Endothelial cell of umbilical vein (primary cell): ENCODE data around the gene AGFG2. TPM values are rescaled to one million over a fixed set of nuclear protein-coding genes. Genes with fewer than 3 reads are reported as not detected.
"Not testable (repeated sequence)": the region's sequence is repeated elsewhere in the genome, so short reads cannot be mapped to it uniquely, and the experiment has no call there.

Experiments used
- BruUV-seq: library from RNA; stranded (reverse); fragments of 400-500 nt; replicated peaks from 2 replicates; lab custom pipeline; 2021; lab: Mats Ljungman, UMichigan
- CTCF ChIA-PET: fragments of 300-600, 350-600 bp; sonication (Branson Sonifier 250); formaldehyde crosslinking; loops from one replicate; lab custom pipeline; 2021; ENCODE audit warnings: antibody characterized with exemption, inconsistent platforms; lab: Charles Lee
- POLR2A ChIA-PET: fragments of 300-600, 350-600 bp; sonication (Branson Sonifier 250); formaldehyde crosslinking; loops from one replicate; lab custom pipeline; 2021; ENCODE audit warnings: antibody characterized with exemption, inconsistent platforms; lab: Charles Lee
- DNase-seq: peaks from one replicate; pipeline ENCODE4 v3.0.0-alpha.2; 2011; ENCODE audit warnings: low read depth, low spot score
- FAIRE-seq: peaks from 2 replicates; lab custom pipeline; 2011; peaks lifted over from hg19 to GRCh38; lab: Jason Lieb, UNC
- H2AFZ ChIP-seq: 2 replicates; pipeline ENCODE4 v1.6.0; 2012; ENCODE audit warnings: low read depth, low read length, control low read depth, inconsistent platforms
- H3K27ac ChIP-seq: 2 replicates; pipeline ENCODE4 v1.5.1; 2011; ENCODE audit warnings: low read depth, mild to moderate bottlenecking, control low read depth, low read length, moderate library complexity; ENCODE audit not compliant: insufficient read depth
- H3K27me3 ChIP-seq, 2 experiments: 2 replicates each; pipeline versions ENCODE4 v1.6.0 to v1.6.1; 2011; ENCODE audit warnings: low read length in 2 of 2, mixed read lengths in 1 of 2; ENCODE audit not compliant: control insufficient read depth in 2 of 2, insufficient read depth in 2 of 2
- H3K36me3 ChIP-seq, 2 experiments: 2 replicates in 1 of 2; 3 replicates in 1 of 2; pipeline ENCODE4 v1.5.1; 2011; ENCODE audit warnings: low read length in 2 of 2, mild to moderate bottlenecking in 1 of 2, moderate library complexity in 1 of 2; ENCODE audit not compliant: control insufficient read depth in 2 of 2, insufficient read depth in 2 of 2; ENCODE audit errors: extremely low read depth in 1 of 2
- H3K4me1 ChIP-seq: 3 replicates; pipeline ENCODE4 v1.5.1; 2011; ENCODE audit warnings: mild to moderate bottlenecking, low read length; ENCODE audit not compliant: control insufficient read depth, insufficient read depth; ENCODE audit errors: extremely low read depth
- H3K4me2 ChIP-seq: 2 replicates; pipeline ENCODE4 v1.6.1; 2011; ENCODE audit warnings: low read length, control low read depth, mixed read lengths; ENCODE audit not compliant: insufficient read depth
- H3K4me3 ChIP-seq, 3 experiments: fragments of 200-600 bp in 1 of 3; sonication (generic), shearing (Covaris generic) in 1 of 3; replicated peaks in 1 of 3; 2 replicates each; pipeline ENCODE4 v1.5.1; 2011 to 2016; ENCODE audit warnings: control low read depth in 3 of 3, low read length in 3 of 3, mild to moderate bottlenecking in 2 of 3, inconsistent platforms in 1 of 3, low read depth in 1 of 3, moderate library complexity in 1 of 3; ENCODE audit not compliant: insufficient read depth in 1 of 3
- H3K79me2 ChIP-seq: 2 replicates; pipeline ENCODE4 v1.6.0; 2012; ENCODE audit warnings: low read length, inconsistent platforms; ENCODE audit not compliant: control insufficient read depth, insufficient read depth
- H3K9ac ChIP-seq: replicated peaks from 2 replicates; pipeline ENCODE3; 2011; ENCODE audit warnings: low read length, control low read depth; ENCODE audit not compliant: insufficient read depth; ENCODE audit errors: extremely low read depth
- H3K9me1 ChIP-seq: replicated peaks from 3 replicates; pipeline ENCODE4 v1.6.0; 2011; ENCODE audit warnings: mild to moderate bottlenecking, low read length; ENCODE audit not compliant: control insufficient read depth, insufficient read depth; ENCODE audit errors: extremely low read depth
- H3K9me3 ChIP-seq: replicated peaks from 2 replicates; pipeline ENCODE4 v1.5.1; 2012; ENCODE audit warnings: low read length, inconsistent platforms; ENCODE audit not compliant: control insufficient read depth, insufficient read depth
- H4K20me1 ChIP-seq: replicated peaks from 2 replicates; pipeline ENCODE3; 2011; ENCODE audit warnings: mild to moderate bottlenecking, low read length; ENCODE audit not compliant: control insufficient read depth, insufficient read depth; ENCODE audit errors: extremely low read depth
- EZH2 ChIP-seq: IDR thresholded peaks from 2 replicates; pipeline ENCODE4 v1.6.1; 2012; ENCODE audit warnings: borderline replicate concordance, low read depth, mild to moderate bottlenecking, moderate library complexity, low read length, inconsistent platforms; ENCODE audit not compliant: severe bottlenecking
- FOS ChIP-seq: IDR thresholded peaks from 2 replicates; pipeline ENCODE4 v1.6.1; 2011; ENCODE audit warnings: mild to moderate bottlenecking, low read length, moderate library complexity, borderline replicate concordance; ENCODE audit not compliant: insufficient read depth
- GATA2 ChIP-seq: IDR thresholded peaks from 2 replicates; pipeline ENCODE4 v1.7.0; 2011; ENCODE audit warnings: low read depth, mild to moderate bottlenecking, moderate library complexity, mixed read lengths, low read length; ENCODE audit not compliant: insufficient read length, insufficient read depth
- JUN ChIP-seq: IDR thresholded peaks from 2 replicates; pipeline ENCODE4 v1.6.1; 2011; ENCODE audit warnings: borderline replicate concordance, low read depth; ENCODE audit not compliant: insufficient read length, insufficient read depth
- MAX ChIP-seq: IDR thresholded peaks from 2 replicates; pipeline ENCODE4 v1.6.1; 2011; ENCODE audit not compliant: insufficient read depth, insufficient read length
- MYC ChIP-seq: IDR thresholded peaks from one replicate; pipeline ENCODE4 v1.6.1; 2011; ENCODE audit warnings: mild to moderate bottlenecking, low read depth, low read length
- POLR2A ChIP-seq: IDR thresholded peaks from 2 replicates; pipeline ENCODE4 v1.6.1; 2012; ENCODE audit warnings: low read depth, mild to moderate bottlenecking, control low read depth, low read length
- POLR2AphosphoS5 ChIP-seq: IDR thresholded peaks from 2 replicates; pipeline ENCODE4 v1.6.1; 2012; ENCODE audit warnings: low read depth, mild to moderate bottlenecking, control low read depth, low read length, moderate library complexity; ENCODE audit not compliant: insufficient read depth
- dilution Hi-C: fragments of 300-500 bp; cut with MboI; formaldehyde crosslinking; loops from one replicate; pipeline ENCODE4 v1.15.0; 2019; ENCODE audit warnings: low sequenced_read_pairs; ENCODE audit not compliant: extremely low pct_ligation_motif_present
- intact Hi-C: fragments of 100-400 bp; cut with micrococcal nuclease; formaldehyde crosslinking; loops from one replicate; pipeline ENCODE4 v1.10.0; 2022
- polyA plus RNA-seq, 4 experiments: library from polyadenylated mRNA; depleted of rRNA in 3 of 4; stranded (reverse) in 3 of 4; unstranded in 1 of 4; fragments of >200 nt; gene quantifications; 2 replicates each; pipeline versions ENCODE4 v1.2.1 to v1.2.3, GENCODE V29; 2011 to 2012; ENCODE audit warnings: missing spikeins in 1 of 4
- total RNA-seq: library from RNA; stranded (reverse); gene quantifications from 2 replicates; pipeline ENCODE4 v1.2.3, GENCODE V29; 2021
- TF ChIP-seq, protein P1 (sequence below), 2 donors: IDR thresholded peaks; 1 replicate in 1 of 2; 2 replicates in 1 of 2; pipeline ENCODE4 v1.5.1; 2011; ENCODE audit warnings: low read length in 2 of 2, mild to moderate bottlenecking in 2 of 2, moderate library complexity in 2 of 2, control low read depth in 1 of 2, inconsistent platforms in 1 of 2, low read depth in 1 of 2; ENCODE audit not compliant: insufficient read depth in 1 of 2; ENCODE audit errors: extremely low read depth in 1 of 2

Gene AGFG2
- total and polyA plus RNA-seq, 2 donors (not counting 3 experiments of a cell fraction or from before 2014, with no cell fraction given), result 33.6 to 44.6 TPM

DNA sequence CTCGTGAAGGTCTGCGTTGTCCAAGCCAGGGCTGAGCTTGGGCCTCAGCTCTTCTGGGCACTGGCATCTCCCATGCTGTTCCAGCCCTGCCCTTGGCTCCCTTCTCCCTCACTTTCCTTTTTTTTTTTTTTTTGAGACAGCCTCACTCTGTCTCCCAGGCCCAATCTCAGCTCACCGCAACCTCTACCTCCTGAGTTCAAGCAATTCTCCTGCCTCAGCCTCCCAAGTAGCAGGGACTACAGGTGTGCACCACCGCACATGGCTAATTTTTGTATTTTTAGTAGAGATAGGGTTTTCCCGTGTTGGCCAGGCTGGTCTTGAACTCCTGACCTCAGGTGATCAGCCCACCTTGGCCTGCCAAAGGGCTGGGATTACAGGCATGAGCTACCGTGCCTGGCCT lies 25.4 kb downstream of the AGFG2 start:
- dilution Hi-C loops, POLR2A ChIA-PET, H2AFZ ChIP-seq, H3K27me3 ChIP-seq, H3K9me1 ChIP-seq, H3K79me2 ChIP-seq, H3K4me2 ChIP-seq, H3K9me3 ChIP-seq, H3K4me1 ChIP-seq, H3K9ac ChIP-seq, H4K20me1 ChIP-seq, DNase-seq, BruUV-seq, H3K27ac ChIP-seq, FAIRE-seq, H3K4me3 ChIP-seq: not testable (repeated sequence)
- H3K36me3 ChIP-seq, result peaks cover 0 to 24% of the 10 kb centered on the region in 2 experiments
- CTCF ChIA-PET, result interaction anchor here (0.7 to 3.2 kb wide), 21 partner anchors 9 to 288 kb away, joined by 3 to 34 read pairs (median 4); partner anchors contain the start of genes AGFG2, FBXO24 and SLC12A9
- intact Hi-C loops, result loop anchor here (1.0 kb wide), 2 partner anchors 24 to 127 kb away; no protein-coding TSS in a partner anchor

GRCh38 chr7:100565133-100565571 lies 26.1 kb downstream of the AGFG2 start:
- Histone ChIP-seq H3K4me2 (no peak overlapping the region), H3K9me3 (no peaks in the 10 kb centered on the region), H3K9ac (no peak overlapping the region), H3K79me2 (no peaks in the 10 kb centered on the region), H3K4me3 (no peak overlapping the region), H3K27ac (no peak overlapping the region), H3K27me3 (no peaks in the 10 kb centered on the region), H2AFZ (no peak overlapping the region), H3K4me1 (peaks cover 8% of the 10 kb centered on the region), H4K20me1 (no peaks in the 10 kb centered on the region), H3K9me1 (no peaks in the 10 kb centered on the region), H3K36me3 (peaks cover 0 to 24% of the 10 kb centered on the region in 2 experiments)
- FAIRE-seq (no peak), DNase-seq (no peak)
- ChIA-PET CTCF (interaction anchor here (0.8 to 3.2 kb wide), 12 partner anchors 10 to 160 kb away, joined by 3 to 34 read pairs (median 4); partner anchors contain the start of gene FBXO24), POLR2A (no interaction called here)
- TF ChIP-seq POLR2A, result no peak
- no peak for TF ChIP-seq EZH2
- no peak for TF ChIP-seq MAX
- no peak for TF ChIP-seq GATA2
- no peak for TF ChIP-seq POLR2AphosphoS5
- TF ChIP-seq FOS, result no peak
- TF ChIP-seq, protein P1, sequence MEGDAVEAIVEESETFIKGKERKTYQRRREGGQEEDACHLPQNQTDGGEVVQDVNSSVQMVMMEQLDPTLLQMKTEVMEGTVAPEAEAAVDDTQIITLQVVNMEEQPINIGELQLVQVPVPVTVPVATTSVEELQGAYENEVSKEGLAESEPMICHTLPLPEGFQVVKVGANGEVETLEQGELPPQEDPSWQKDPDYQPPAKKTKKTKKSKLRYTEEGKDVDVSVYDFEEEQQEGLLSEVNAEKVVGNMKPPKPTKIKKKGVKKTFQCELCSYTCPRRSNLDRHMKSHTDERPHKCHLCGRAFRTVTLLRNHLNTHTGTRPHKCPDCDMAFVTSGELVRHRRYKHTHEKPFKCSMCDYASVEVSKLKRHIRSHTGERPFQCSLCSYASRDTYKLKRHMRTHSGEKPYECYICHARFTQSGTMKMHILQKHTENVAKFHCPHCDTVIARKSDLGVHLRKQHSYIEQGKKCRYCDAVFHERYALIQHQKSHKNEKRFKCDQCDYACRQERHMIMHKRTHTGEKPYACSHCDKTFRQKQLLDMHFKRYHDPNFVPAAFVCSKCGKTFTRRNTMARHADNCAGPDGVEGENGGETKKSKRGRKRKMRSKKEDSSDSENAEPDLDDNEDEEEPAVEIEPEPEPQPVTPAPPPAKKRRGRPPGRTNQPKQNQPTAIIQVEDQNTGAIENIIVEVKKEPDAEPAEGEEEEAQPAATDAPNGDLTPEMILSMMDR (IDR thresholded peaks at IDR 0.05; ENCODE audit: extremely low read depth in 1 of 2, insufficient read depth in 1 of 2, low read depth in 1 of 2, low read length in 2 of 2), result no peak
- no peak for TF ChIP-seq MYC
- no peak for TF ChIP-seq JUN
- dilution Hi-C loops (no loop called here), intact Hi-C loops (no loop called here)
- TSS peak; percentile 39 for BruUV-seq
